GM20431 (cell line): ENCODE results near the gene CD19.
"Not testable (repeated sequence)": the region's sequence is repeated elsewhere in the genome, so short reads cannot be mapped to it uniquely, and the experiment has no call there.

Experiments used
- in situ Hi-C: fragments of 300-500 bp; cut with MseI, MboI; formaldehyde crosslinking; loops from one replicate; pipeline ENCODE4 v1.15.0; 2020; ENCODE audit warnings: low sequenced_read_pairs; ENCODE audit not compliant: unreplicated experiment

CD19 gene

DNA sequence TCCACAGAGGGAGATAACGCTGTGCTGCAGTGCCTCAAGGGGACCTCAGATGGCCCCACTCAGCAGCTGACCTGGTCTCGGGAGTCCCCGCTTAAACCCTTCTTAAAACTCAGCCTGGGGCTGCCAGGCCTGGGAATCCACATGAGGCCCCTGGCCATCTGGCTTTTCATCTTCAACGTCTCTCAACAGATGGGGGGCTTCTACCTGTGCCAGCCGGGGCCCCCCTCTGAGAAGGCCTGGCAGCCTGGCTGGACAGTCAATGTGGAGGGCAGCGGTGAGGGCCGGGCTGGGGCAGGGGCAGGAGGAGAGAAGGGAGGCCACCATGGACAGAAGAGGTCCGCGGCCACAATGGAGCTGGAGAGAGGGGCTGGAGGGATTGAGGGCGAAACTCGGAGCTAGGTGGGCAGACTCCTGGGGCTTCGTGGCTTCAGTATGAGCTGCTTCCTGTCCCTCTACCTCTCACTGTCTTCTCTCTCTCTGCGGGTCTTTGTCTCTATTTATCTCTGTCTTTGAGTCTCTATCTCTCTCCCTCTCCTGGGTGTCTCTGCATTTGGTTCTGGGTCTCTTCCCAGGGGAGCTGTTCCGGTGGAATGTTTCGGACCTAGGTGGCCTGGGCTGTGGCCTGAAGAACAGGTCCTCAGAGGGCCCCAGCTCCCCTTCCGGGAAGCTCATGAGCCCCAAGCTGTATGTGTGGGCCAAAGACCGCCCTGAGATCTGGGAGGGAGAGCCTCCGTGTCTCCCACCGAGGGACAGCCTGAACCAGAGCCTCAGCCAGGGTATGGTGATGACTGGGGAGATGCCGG lies 769 bp downstream of the CD19 start:
- in situ Hi-C loops, result no loop called here

DNA sequence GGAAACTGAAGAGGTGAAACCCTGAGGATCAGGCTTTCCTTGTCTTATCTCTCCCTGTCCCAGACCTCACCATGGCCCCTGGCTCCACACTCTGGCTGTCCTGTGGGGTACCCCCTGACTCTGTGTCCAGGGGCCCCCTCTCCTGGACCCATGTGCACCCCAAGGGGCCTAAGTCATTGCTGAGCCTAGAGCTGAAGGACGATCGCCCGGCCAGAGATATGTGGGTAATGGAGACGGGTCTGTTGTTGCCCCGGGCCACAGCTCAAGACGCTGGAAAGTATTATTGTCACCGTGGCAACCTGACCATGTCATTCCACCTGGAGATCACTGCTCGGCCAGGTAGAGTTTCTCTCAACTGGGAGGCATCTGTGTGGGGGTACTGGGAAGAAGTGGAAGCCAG lies 1.4 kb downstream of the CD19 start:
- in situ Hi-C loops, result no loop called here

DNA sequence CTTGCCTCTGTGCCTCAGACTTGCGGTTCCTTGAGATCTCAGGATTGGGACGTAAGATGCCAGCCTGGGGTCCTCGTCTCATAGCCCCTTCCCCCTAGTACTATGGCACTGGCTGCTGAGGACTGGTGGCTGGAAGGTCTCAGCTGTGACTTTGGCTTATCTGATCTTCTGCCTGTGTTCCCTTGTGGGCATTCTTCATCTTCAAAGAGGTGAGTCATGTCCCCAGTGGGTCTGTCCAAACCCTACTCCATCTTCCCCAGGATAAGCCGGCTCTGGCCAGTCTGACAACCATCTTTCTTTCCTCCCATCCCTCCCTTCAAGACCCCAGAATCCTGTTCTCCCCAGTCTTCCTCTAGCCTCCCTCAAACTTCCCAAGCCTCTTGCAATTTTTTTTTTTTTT lies 3.6 kb downstream of the CD19 start:
- in situ Hi-C loops, result no loop called here

DNA sequence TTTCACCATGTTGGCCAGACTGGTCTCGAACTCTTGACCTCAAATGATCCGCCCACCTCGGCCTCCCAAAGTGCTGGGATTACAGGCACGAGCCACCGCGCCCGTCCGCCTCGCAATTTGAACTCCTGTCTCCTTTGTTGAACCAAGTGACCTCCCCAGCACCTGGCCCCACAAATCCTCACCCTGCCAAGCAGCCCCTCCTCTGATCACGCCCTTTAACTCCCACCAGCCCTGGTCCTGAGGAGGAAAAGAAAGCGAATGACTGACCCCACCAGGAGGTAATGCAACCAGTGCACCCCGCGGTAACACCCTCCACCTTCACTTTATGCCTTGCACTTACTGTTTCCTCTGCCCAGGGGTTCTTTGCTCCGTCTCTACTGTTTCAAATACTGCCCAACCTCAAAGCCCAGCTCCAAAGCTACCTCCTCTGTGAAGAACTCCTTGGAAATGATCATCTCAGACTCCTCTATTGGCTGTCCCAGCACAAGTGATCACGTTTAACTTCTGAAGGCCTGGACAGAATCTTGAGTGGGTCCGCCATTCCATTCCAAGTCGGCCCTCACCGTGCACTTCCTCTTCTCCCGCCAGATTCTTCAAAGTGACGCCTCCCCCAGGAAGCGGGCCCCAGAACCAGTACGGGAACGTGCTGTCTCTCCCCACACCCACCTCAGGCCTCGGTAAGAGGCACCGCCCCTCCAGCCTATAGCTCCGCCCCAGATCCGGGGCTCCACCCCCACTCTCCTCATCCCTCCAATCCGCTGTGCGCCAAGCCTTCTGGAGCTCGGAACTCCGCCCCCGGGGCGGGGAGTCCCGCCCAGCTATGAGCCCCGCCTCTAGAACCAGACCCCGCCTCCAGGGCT lies 4.4 kb downstream of the CD19 start:
- in situ Hi-C loops, result no loop called here

DNA sequence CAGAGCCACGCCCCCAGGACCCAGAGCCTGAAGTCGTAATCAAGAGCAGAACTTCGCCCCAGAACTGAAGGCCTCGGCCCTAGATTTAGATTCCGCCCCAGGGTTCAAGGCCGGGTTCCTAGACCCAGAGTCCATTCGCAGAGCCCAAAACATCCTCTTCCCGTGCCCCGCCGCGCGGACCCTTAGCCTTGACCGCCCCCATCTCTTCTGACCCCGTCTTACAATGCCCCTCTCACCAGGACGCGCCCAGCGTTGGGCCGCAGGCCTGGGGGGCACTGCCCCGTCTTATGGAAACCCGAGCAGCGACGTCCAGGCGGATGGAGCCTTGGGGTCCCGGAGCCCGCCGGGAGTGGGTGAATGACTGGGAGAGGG lies 5.0 kb downstream of the CD19 start:
- in situ Hi-C loops, result no loop called here

DNA sequence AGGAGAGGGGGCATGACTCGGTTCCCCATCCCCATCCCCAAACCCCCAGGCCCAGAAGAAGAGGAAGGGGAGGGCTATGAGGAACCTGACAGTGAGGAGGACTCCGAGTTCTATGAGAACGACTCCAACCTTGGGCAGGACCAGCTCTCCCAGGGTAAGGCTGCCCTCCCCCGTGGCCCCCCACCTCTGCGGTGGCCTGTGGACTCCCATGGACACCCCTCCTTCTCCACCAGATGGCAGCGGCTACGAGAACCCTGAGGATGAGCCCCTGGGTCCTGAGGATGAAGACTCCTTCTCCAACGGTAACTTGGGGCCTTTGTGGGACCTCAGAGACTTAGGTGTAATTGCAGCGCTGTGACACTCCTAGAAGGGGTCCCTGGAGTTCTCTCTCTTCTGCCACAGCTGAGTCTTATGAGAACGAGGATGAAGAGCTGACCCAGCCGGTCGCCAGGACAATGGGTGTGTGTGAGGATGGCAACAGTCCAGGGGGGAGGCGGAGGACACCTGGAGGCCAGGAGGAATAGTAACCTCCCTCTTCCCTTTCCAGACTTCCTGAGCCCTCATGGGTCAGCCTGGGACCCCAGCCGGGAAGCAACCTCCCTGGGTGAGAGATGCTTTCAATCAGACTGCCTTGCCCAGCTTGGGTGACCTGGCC lies 5.6 kb downstream of the CD19 start:
- in situ Hi-C loops, result no loop called here

DNA sequence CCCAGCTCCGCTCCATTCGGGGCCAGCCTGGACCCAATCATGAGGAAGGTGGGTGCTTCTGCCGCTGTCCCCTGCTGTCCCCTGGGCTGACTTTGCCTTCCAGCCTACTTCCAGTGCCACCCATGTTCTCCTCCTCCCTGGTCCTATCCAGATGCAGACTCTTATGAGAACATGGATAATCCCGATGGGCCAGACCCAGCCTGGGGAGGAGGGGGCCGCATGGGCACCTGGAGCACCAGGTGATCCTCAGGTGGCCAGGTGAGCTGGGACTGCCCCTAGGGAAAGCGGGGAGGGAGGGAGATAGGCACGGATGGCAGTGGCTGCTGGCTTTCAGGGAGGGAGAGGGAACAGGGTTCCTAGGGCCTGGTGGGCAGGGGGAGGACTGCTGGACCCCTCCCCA lies 7.0 kb downstream of the CD19 start:
- in situ Hi-C loops, result no loop called here

DNA sequence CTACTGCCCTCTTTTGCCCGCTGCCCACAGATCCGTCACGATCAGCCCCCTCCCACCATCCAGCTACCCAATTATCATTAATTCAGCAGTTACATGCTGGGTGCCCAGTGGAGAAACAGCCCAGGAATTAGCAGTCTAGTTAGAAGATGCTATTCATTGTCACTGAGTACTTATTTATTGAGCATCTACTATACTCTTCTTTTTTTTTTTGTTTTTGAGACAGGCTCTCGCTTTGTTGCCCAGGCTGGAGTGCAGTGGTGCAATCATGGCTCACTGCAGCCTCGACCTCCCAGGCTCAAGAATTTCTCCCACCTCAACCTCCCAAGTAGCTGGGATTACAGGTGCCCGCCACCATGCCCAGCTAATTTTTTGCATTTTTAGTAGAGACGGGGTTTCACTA lies 8.1 kb downstream of the CD19 start:
- in situ Hi-C loops, result not testable (repeated sequence)

DNA sequence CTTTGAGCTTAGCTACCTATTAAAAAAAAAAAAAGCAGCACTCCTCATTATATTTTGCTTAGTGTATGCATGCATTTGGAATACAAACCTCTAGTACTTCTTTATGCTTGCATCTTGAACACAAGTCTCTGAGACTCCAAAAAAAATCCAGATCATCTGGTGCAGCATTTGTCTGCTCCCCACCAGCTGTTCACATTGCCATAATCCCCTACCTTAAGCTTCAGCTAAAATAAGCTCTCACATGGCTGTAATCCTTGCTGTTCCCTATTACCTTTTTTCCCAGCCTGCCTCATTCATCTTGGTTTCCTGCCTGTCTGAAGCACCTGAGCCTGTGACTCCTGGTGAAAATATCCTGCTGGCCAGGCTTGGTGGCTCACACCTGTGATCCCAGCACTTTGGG lies 11.5 kb downstream of the CD19 start:
- in situ Hi-C loops, result no loop called here

DNA sequence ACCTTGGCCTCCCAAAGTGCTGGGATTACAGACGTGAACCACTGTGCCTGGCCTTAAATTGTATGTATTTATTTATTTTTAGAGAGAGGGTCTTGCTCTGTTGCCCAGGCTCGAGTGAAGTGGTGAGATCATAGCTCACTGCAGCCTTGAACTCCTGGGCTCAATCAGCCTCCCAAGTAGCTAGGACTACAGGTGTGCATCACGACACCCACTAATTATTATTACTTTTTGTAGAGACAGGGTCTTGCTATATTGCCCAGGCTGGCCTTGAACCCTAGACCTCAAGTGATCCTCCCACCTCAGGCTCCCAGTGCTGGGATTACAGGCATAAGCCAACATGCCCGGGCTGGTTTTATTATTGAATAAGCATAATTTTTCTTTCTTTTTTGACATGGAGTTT lies 14.9 kb downstream of the CD19 start:
- in situ Hi-C loops, result no loop called here

DNA sequence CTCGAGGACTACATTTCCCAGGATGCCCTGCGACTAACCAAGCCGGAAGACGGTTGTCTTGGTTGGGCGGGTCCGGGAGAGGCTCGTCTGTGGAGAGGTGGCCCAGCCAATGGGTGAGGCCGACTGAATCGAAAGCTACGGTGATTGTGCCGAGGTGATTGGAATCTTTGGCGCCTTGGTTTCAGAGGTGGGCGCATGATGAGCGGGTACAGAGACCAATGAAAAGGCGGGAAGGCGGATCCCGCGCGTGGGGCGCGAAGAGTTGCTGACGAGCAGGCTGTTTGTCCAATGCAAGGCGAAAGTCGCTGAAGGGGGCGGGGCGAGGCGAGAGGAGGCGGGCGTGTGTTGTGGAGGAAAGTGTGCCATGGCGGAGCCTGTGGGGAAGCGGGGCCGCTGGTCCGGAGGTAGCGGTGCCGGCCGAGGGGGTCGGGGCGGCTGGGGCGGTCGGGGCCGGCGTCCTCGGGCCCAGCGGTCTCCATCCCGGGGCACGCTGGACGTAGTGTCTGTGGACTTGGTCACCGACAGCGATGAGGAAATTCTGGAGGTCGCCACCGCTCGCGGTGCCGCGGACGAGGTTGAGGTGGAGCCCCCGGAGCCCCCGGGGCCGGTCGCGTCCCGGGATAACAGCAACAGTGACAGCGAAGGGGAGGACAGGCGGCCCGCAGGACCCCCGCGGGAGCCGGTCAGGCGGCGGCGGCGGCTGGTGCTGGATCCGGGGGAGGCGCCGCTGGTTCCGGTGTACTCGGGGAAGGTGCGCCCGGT lies 19.1 kb downstream of the CD19 start, which contains the start of gene NFATC2IP:
Gene NFATC2IP (plus strand): TSS at position 290 of the 762 bp plus-strand sequence. CDS start 75 bp downstream, at position 365.
- in situ Hi-C loops, result no loop called here

DNA sequence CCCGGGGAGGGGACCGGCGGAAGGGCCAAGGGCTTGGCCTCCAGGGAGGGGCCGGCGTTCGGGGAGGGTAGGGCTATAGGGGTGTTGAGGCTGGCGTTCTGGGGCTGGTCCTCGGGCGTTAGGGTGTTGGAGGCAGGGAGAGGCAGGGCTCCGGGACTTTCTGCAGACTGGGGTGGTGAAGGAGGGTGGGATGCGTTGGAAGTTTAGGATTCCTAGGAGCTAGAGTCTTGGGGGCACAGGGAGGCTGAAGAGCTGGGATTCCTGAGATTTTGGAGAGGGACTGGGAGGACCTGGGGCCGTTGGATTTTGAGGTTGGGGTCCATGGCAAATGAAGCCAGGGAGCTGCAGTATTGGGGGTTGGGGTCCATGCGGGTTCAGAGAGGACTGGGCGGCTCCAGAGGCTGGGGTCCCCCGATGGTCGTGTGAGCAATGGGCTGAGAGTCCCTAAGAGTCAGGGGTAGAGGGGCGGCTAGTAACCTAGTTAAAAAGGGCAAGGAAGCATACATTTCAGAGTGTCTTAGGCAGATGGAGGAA lies 19.7 kb downstream of the CD19 start:
- in situ Hi-C loops, result no loop called here

DNA sequence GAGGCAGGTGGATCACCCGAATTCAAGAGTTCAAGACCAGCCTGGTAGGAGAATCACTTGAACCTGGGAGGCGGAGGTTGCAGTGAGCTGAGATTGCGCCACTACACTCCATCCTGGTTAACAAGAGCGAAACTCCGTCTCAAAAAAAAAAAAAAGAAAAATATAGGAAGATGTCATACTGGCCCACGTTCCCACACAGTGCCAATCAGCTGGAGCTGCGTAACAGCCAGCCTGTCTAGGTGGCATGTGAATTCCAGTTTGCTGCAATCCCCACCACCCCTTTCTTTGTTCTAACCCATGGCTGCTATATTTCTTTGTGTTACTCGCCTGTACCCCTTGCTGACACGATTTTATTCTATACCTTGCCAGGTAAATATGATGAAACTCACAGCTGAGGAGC lies 26.4 kb downstream of the CD19 start:
- in situ Hi-C loops, result no loop called here

DNA sequence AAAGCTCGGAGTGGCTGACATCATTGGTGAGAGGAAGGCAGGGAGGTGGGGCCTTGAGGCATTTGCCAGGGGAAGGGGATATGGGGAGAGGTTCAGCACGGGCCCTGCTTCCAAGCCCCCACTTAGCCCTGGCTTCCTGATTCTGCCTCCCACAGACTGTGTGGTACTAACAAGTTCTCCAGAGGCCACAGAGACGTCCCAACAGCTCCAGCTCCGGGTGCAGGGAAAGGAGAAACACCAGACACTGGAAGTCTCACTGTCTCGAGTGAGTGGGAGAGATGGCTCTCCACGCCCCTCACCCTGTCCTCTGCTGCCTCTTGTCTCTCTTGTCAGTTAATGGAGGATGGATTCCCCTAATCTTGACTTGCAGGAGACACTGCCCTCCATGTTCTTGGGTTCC lies 27.1 kb downstream of the CD19 start:
- in situ Hi-C loops, result no loop called here

DNA sequence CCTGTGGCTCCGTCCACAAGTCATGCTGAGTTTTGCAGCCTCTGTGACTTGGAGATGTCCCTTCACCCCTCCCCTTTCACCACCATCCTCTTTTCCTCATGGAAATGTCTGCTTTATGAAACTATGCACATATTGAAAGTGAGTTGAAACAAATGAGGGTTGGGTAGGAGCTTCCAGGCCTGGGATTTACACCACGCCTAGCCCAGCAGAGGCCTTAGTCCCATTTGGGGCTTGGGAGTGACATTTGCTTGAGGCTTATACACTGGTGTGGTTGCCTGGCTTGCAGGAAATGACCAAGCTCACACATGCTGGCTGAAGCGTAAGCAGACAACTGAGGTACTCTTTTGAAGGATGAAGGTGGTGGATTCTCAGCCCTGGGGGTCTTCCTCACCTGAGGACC lies 32.3 kb downstream of the CD19 start:
- in situ Hi-C loops, result no loop called here

DNA sequence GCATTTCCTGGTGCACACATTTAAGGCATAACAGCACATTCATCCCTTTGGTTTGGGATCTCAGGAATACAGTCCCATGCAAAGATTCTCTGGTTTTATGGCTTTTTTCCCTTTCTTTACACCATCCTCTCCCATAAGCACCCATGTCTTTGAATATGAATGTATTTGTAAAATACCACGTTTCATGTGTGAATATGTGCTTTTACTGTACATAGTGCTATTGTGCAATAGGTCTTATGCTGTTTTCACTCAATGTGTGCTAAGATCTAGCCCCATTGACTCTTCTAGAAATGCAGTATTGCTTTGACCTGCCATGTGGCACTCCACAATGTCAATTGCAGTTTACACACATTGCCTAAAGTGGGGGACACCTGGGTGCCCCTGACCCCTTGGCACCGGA lies 32.7 kb downstream of the CD19 start:
- in situ Hi-C loops, result no loop called here

DNA sequence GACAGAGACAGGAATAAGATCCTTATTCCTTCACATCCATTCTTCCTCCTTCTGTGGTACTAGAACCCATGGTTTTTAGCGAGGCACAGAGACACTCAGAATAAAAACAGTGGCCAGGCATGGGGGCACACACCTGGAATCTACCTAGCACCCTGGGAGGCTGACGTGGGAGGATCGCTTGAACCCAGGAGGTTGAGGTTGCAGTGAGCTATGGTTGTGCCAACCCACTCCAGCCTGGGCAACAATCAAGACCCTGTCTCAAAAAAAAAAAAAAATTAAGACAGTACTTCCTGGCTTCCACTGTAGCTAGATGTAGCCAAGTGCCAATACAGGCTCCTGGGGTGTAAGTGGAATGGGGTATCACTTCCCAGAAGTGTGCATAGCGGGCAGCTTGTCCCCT lies 35.4 kb downstream of the CD19 start:
- in situ Hi-C loops, result no loop called here

DNA sequence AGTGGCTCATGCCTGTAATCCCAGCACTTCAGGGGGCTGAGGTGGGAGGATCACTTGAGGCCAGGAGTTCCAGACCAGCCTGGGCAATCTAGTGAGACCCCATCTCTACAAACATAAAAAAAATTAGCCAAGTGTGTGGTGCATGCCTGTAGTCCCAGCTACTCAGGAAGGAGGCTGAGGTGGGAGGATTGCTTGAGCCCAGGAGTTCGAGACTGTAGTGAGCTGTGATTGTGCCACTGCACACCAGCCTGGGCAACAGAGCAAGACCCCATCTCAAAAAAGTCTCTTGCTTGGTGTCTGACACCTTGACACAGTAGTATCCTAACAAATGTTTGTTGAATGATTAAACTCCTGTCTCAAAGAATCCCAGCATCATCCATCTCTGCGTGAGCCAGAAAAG lies 37.9 kb downstream of the CD19 start:
- in situ Hi-C loops, result not testable (repeated sequence)

DNA sequence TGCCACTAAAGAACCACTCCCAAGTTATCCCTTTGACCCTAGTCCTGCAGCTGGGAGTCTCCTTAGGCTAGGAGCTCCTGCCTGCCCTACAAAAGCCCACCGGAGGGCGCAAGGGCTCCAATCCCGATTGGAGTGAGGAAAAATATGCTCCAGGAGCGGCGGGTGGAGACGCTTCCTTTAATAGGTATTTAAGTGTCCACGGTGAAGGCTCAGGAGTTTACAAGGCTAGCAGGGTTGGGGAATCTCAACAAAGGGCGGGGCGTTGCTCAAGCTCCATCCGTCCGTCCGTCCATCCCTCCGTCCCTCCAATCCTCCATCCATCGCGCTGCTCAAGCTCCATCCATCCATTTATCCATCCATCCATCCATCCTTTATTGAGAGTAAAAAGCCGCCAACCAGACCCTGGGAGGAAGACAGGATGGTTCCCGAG lies 42.3 kb downstream of the CD19 start:
- in situ Hi-C loops, result no loop called here
